Activated B cell treated with CpG ODN at 0.5 μM for 24 hours (primary cell): ENCODE results near the gene CADM1. TPM values are rescaled to one million over a fixed set of nuclear protein-coding genes. Genes with fewer than 3 reads are reported as not detected.

Experiments
- ATAC-seq: fragments of 200-7000 bp; cut with Tn5 transposase; one replicate; pipeline ENCODE4 v1.10.0; 2021; ENCODE audit warnings: low read depth, mild to moderate bottlenecking, moderate library complexity
- CTCF ChIA-PET: fragments of 350-600 bp; sonication (Branson Sonifier 250); formaldehyde crosslinking; loops from one replicate; lab custom pipeline; 2021; ENCODE audit warnings: antibody characterized with exemption; lab: Charles Lee
- POLR2A ChIA-PET: fragments of 350-600 bp; sonication (Branson Sonifier 250); formaldehyde crosslinking; loops from one replicate; lab custom pipeline; 2021; ENCODE audit warnings: antibody characterized with exemption; lab: Charles Lee
- DNase-seq: peaks from one replicate; pipeline ENCODE4 v3.0.0; 2022
- H3K27ac Mint-ChIP-seq: one replicate; pipeline ENCODE4 v1.8.0; 2020; ENCODE audit warnings: mixed read lengths
- H3K27me3 Mint-ChIP-seq: one replicate; pipeline ENCODE4 v1.8.0; 2021; ENCODE audit warnings: mixed read lengths
- H3K36me3 Mint-ChIP-seq: one replicate; pipeline ENCODE4 v1.8.0; 2021; ENCODE audit warnings: low read depth, mixed read lengths
- H3K4me1 Mint-ChIP-seq: one replicate; pipeline ENCODE4 v1.8.0; 2021; ENCODE audit warnings: mixed read lengths
- H3K4me3 Mint-ChIP-seq: one replicate; pipeline ENCODE4 v1.8.0; 2020; ENCODE audit warnings: mild to moderate bottlenecking, mixed read lengths
- H3K9me3 Mint-ChIP-seq: one replicate; pipeline ENCODE4 v1.8.0; 2020; ENCODE audit warnings: mixed read lengths
- CTCF ChIP-seq: fragments of 200-600 bp; IDR thresholded peaks from one replicate; pipeline ENCODE4 v1.8.0; 2022; ENCODE audit warnings: antibody characterized with exemption, mild to moderate bottlenecking
- intact Hi-C: fragments of 100-400 bp; cut with micrococcal nuclease; formaldehyde crosslinking; loops from one replicate; pipeline ENCODE4 v1.15.1; 2024
- total RNA-seq: library from RNA; stranded (reverse); gene quantifications from 2 replicates; pipeline ENCODE4 v1.2.3, GENCODE V29; 2022

The CADM1 gene
- total RNA-seq, 1 donor from 2014 or later = 0.86 TPM

- POLR2A ChIA-PET = no interaction called here
- no peak for TF ChIP-seq CTCF
- intact Hi-C loops = no loop called here
Measured at GRCh38 chr11:115188188-115188897, 315.9 kb downstream of the CADM1 start.

GRCh38 chr11:115185931-115186330 is 318.3 kb downstream of the CADM1 start:
- Mint-ChIP-seq H3K4me3 (no peak overlapping the region), H3K27ac (no peak overlapping the region)

More at GRCh38 chr11:115188188-115188897, 315.9 kb downstream of the CADM1 start:
- DNase-seq (no peak), ATAC-seq (no peak)
- CTCF ChIA-PET = no interaction called here
- H3K9me3 Mint-ChIP-seq = no peaks in the 10 kb centered on the region
- H3K4me1 Mint-ChIP-seq = no peaks in the 10 kb centered on the region
- H3K27me3 Mint-ChIP-seq = no peaks in the 10 kb centered on the region
- H3K27ac Mint-ChIP-seq = no peak overlapping the region
- no peak overlapping the region for H3K4me3 Mint-ChIP-seq
- no peaks in the 10 kb centered on the region for H3K36me3 Mint-ChIP-seq

GRCh38 chr11:115185507-115185906 is 318.7 kb downstream of the CADM1 start:
- TF ChIP-seq CTCF = no peak
- ChIA-PET CTCF (no interaction called here), POLR2A (no interaction called here)
- H3K9me3 Mint-ChIP-seq = no peaks in the 10 kb centered on the region
- DNase-seq (no peak), ATAC-seq (no peak)
- no peak overlapping the region for H3K27ac Mint-ChIP-seq
- H3K4me1 Mint-ChIP-seq = no peaks in the 10 kb centered on the region
- H3K4me3 Mint-ChIP-seq = no peak overlapping the region
- intact Hi-C loops = no loop called here
- H3K27me3 Mint-ChIP-seq = no peaks in the 10 kb centered on the region
- no peaks in the 10 kb centered on the region for H3K36me3 Mint-ChIP-seq

More at GRCh38 chr11:115185931-115186330, 318.3 kb downstream of the CADM1 start:
- ChIA-PET CTCF (no interaction called here), POLR2A (no interaction called here)
- no peak for ATAC-seq
- DNase-seq = no peak
- no peaks in the 10 kb centered on the region for H3K36me3 Mint-ChIP-seq
- no peaks in the 10 kb centered on the region for H3K9me3 Mint-ChIP-seq
- no peaks in the 10 kb centered on the region for H3K27me3 Mint-ChIP-seq
- intact Hi-C loops = no loop called here
- no peak for TF ChIP-seq CTCF
- no peaks in the 10 kb centered on the region for H3K4me1 Mint-ChIP-seq

- no peaks in the 10 kb centered on the region for H3K9me3 Mint-ChIP-seq
- no peaks in the 10 kb centered on the region for H3K36me3 Mint-ChIP-seq
- intact Hi-C loops = no loop called here
- ChIA-PET POLR2A (no interaction called here), CTCF (no interaction called here)
- H3K27me3 Mint-ChIP-seq = no peaks in the 10 kb centered on the region
- DNase-seq = no peak
- no peak overlapping the region for H3K4me3 Mint-ChIP-seq
- ATAC-seq = no peak
- no peaks in the 10 kb centered on the region for H3K4me1 Mint-ChIP-seq
- no peak overlapping the region for H3K27ac Mint-ChIP-seq
- no peak for TF ChIP-seq CTCF
Measured at GRCh38 chr11:115184901-115185300, 319.3 kb downstream of the CADM1 start.

GRCh38 chr11:115183830-115184229 is 320.4 kb downstream of the CADM1 start:
- ChIA-PET POLR2A (no interaction called here), CTCF (no interaction called here)
- intact Hi-C loops = no loop called here
- H3K4me1 Mint-ChIP-seq = no peaks in the 10 kb centered on the region
- H3K27me3 Mint-ChIP-seq = no peaks in the 10 kb centered on the region
- DNase-seq = no peak
- H3K27ac Mint-ChIP-seq = no peak overlapping the region
- TF ChIP-seq CTCF = no peak
- H3K36me3 Mint-ChIP-seq = no peaks in the 10 kb centered on the region
- no peak overlapping the region for H3K4me3 Mint-ChIP-seq
- no peaks in the 10 kb centered on the region for H3K9me3 Mint-ChIP-seq
- ATAC-seq = no peak
